HG03064 (cell line): ENCODE results near the gene NLRP6.
A peak's percentile ranks its signal among the peaks of the same experiment; 100 is the strongest.
"Not testable (repeated sequence)": the region's sequence is repeated elsewhere in the genome, so short reads cannot be mapped to it uniquely, and the experiment has no call there.

Source experiments
- ATAC-seq: cut with Tn5 transposase; IDR thresholded peaks from one replicate; pipeline ENCODE4 v1.9.1; 2021; ENCODE audit warnings: low read depth; ENCODE audit not compliant: unreplicated experiment

NLRP6 gene

DNA sequence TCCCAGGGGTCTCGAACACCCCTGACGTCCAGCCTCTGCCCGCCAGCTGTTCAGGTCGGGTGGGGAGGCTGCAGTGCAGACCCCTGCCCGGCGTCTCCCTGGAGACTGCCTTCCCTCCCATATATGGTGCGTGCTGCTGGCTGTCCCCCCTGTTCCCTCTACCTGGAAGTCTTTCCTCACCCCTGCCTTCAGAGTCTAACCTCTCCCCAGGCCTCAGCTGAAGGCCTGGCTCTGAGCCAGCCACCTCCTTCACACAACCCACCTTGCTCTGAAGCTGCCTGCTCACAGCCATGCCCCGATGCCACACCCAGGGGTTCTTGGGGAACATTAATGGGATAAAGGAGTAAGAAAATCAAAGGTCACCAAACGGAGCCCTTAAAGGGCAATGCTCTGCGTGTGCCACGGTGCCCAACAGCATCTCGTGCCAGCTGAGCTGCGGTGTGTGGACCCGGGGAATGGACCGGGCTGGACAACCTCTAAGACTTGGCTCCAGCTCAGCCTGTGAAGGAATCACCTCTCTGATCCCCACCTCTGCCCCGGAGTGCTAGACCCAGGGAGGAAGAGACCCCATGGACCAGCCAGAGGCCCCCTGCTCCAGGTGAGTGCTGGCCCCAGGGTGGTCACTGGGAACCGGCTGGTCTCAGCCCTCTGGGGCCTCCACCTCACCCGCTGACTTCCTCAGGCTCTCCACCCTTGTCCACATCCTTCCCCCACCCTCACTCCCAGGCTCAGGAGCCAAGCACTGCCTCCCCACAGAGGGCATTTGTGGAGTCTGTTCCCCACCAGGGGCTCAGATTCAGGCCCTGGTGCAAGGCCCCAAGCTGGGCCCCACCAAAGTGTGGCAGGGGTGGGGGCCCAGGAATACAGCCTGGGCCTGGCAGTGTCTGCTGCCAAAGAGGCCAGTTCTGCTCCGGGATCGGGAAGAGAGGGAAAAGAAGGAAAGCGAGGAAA is at the start of gene NLRP6:
NLRP6 (plus strand) TSS at position 407 of the 951 bp plus-strand sequence; CDS start at position 570, 163 bp downstream.
- no peak for ATAC-seq

DNA sequence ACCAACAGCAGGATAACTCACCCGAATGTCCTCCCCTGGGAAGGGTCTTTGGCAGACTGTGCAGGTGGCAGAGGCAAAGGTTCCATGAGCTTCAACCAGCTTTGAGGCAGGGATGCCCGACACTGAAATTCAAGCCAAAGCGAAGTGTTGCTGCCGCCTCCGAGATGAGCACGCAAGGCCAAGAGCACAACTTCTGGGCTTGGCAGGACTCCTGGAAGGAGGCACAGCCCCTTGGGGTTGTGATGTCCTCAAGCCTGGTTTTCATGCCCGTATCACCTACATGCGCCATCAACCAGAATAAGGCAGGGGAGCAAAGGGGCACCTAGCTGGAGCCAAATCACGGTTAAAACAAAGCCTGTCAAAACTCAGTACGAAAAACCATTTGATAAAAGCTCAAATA is 47.8 kb upstream of the NLRP6 start:
- ATAC-seq, result no peak

DNA sequence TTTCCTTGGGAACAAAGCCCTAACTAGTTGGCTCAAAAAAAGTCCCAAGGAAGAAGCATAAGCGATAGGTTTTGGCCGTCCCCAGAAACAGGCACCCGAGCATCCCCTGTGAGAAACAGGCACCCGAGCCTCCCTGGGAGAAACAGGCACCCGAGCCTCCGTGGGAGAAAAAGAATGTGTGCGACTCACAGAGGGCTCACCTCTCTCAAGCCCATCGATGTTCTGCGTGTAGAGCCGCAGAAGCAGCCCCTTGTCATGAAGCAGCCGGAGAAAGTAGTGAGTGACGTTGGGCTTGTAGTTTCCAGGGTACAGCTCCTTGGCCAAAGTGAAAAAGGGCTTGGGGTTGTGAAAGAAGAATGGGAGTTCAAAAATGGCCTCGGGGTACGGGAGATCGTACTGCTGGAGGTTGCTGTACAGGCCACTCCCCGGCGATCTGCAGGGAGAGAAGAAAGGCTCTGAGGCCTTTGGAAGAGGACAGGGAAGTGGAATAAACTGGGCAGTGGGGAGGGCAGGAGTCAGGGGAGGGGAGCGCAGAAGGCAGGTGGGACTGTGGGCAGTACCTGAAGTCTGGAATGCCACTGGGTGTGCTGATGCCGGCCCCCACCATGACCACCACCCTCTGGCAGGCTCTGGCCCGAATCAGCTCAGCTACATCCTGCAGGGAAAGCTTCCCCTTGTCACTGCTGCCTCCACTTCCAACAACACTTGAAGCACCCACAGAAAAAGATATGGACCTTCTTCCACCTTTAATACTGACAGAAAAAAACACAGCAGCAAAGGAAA is 45.2 kb upstream of the NLRP6 start:
- no peak for ATAC-seq

DNA sequence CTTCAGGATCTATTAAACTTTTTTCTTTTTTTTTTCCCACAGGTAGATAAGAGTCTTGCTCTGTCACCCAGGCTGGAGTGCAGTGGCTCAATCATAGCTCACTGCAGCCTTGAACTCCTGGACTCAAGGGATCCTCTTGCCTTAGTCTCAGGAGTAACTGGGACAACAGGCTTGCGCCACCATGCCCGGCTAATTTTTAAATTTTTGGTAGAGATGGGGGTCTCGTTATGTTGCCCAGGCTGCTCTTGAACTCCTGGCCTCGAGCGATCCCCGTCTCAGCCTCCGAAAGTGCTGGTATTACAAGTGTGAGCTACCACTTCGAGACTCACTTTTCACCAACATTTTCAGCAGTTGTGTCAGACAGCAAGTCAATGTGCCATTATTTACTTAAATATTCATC is 43.0 kb upstream of the NLRP6 start:
- ATAC-seq, result no peak

DNA sequence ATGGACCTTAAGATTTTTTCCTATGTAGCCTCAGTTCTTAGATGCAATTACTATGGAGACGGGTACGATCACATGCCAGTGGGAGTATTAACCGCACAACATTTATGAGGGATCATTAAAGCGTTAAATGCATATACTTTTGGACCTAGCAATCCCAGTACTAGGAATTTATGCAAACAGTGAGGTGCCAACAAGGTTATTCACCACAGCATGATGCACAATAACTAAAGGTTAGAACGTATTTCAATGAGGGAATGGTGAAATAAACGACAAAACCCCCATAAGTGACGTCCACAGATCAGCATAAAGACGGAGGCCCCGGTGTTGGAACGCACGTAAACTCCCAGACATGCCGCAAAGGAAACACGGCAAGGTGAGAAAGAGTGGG is 42.6 kb upstream of the NLRP6 start:
- no peak for ATAC-seq

DNA sequence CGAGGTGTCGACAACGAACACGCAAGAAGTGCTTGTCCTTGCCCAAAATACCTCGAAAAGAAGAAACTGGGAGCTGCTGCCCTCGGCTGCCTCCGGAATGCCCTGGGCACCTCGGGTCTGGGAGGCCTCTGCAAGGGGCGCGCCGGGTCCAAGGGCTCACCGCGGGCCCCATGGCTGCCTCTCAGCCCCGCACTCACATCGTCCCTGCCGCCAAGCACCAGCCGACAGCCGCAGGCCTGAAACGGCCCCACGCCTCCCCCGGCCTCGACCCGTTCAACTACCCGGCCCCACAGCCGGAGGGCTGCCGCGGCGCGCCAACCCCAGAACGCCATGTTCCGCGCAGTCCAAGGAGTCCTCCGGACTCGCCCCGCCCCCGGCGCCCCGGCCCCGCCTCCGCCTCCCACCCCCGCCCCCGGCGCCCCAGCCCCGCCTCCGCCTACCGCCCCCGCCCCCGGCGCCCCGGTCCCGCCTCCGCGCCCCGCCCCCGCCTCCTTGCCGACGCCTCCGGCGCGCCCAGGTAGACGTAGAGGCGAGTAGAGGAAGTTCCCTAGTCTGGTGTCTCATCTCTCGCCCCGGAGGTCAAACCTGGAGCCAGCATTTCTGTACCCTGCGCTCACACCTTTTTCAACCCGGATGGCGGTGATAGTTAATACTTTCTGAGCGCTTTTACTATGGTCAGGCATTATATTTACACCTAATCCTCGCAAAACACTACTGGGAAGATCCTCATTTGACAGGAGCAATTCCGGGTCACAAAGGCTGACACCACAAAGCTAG is 42.0 kb upstream of the NLRP6 start, which contains the start of gene SIRT3:
SIRT3 (minus strand) TSS at position 346 of the 777 bp plus-strand sequence; CDS start at position 332, 14 bp downstream.
- ATAC-seq, result peak; percentile 73

DNA sequence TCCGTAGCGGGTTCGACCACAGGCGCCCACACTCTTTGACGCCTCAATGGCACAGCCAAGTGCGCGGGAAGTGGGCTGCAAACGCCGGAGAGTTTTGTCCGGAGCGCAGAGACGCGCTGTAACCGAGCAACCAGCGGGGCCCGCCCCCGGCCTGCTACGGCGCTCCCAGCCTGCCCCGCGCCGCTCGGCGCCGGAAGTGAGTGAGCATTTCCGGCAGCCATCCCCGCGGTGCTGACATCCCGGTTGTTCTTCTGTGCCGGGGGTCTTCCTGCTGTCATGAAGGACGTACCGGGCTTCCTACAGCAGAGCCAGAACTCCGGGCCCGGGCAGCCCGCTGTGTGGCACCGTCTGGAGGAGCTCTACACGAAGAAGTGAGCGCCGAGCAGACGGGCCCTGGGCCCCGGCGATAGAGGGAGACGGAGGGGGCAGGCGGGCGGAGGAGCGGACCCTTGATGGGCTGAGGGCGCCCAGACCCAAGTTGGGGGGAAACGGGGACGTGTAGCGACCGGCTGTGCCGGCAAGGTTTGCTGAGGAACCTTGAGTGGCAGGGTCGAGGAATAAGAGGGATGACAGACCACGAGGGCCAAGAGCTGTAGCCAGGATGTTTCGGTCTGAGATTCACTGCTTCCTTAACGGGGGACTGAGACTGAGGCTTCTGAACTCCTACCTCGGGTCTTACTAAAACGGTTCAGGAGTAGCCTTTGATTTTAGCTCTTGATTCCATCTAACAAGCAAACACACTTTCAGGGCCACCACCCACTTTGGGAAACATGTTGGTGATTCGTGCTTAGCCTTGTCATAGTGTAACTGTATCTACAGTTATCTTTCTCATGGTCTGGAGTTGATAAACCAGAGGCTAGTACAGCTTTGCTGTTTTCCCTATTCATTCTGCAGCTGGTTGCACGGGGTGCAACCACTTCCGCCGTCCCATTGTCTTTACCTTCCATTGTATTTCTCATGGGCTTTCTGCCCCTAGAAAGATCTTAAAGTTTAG is 41.1 kb upstream of the NLRP6 start, which contains the start of gene PSMD13:
PSMD13 (plus strand) TSS at position 203 of the 994 bp plus-strand sequence; CDS start at position 277, 74 bp downstream.
- peak; percentile 63 for ATAC-seq

DNA sequence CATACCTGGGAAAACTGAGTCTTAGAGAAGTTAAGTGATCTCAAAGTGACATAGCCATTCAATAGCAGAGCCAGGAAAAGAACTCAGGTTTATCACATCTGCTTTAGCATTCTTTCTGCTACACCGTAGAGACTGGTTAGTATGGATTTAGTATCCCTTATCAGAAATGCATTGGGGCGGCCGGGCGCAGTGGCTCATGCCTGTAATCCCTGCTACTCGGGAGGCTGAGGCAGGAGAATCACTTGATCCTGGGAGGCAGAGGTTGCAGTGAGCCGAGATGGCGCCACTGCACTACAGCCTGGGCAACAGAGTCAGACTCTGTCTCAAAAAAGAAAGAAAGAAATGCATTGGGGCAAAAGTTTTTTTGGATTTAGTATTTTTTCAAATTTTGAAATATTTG is 39.9 kb upstream of the NLRP6 start:
- ATAC-seq, result not testable (repeated sequence)

DNA sequence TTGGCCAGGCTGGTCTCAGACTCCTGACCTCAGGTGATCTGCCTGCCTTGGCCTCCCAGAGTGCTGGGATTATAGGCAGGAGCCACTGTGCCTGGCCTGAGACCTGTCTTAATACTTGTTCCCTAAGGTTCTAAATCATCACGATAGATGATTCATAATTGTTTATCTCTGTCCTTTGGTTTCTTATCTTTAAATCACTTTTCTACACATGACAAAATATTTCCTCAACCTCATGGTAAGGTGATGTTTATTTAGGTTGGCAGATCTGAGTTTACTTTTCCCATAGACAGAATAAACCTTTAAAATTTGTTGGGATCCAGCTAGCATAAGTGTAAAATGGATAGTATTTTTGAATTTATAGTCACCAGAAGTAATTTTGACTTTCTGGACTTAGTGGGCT is 37.9 kb upstream of the NLRP6 start:
- ATAC-seq, result no peak

DNA sequence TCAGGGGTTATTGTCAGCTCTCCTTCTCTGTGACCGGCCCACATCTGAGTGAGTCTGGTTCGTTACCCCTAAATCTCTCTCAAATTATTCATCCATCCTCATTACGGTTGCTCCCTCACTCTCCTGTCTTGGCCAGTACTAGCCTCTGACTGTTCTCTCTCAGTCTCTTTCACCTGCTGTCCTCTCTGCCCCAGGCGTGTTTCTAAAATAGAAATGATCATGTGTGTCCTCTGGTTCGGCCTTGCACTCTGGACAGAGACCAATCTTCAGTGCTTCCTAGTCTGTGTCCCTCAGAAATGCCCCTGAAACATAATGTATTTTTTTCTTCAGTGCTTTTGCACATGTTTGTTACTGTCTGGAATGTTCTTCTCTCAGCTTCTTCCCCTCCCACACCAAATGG is 36.6 kb upstream of the NLRP6 start:
- ATAC-seq, result no peak

DNA sequence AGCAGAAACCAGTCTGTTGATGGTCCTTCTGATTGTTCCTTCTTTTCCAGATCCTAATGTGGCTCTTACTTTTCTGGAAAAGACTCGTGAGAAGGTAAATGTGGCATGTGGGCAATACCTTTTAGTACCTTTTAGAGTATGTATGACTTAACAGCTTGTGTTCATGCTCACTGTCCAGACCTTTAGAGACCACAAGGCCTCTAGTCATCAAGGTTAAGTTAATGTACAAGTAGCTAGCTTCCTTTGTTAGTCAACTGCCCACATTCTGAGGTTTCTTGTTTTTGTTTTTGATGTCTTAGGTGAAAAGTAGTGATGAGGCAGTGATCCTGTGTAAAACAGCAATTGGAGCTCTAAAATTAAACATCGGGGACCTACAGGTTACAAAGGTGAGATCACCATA is 33.8 kb upstream of the NLRP6 start:
- ATAC-seq, result no peak

DNA sequence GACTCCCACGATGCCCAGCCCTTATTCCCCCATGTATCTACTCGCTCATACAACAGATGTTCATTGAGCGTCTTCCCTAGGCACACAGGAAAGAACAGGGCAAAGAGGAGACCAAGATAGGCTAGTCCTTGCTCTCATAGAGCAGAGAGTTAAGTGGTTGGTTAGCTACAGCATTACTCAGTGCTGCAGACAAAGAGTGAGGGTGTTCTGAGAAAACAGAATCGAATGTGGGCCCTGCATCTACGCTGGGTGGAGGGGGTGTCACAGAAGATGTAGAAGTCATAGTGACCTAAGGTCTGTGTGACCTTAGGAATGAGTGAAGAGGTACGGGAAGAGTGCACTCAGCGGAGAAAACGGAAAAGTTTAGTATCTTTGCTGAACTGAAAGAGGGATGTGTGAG is 29.1 kb upstream of the NLRP6 start:
- no peak for ATAC-seq

DNA sequence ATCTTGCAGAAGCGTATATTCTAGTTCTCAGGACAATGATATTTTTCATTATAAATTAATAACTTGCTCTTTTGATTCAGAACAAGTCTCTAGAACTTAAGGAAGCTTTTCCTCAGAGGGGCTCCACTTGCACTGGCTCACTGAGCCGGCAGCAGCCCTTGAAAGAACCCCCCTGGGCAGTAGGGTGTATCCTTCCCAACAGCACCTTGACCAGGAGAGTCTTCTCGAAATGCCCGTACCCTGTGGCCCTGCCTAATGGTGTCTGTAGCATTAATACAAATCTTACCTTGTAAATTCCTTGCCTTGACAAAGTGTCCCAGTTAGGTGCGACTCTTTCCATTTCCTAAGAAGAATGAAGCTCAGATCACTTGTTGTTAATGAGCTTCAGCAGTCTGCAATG is 27.9 kb upstream of the NLRP6 start:
- no peak for ATAC-seq

DNA sequence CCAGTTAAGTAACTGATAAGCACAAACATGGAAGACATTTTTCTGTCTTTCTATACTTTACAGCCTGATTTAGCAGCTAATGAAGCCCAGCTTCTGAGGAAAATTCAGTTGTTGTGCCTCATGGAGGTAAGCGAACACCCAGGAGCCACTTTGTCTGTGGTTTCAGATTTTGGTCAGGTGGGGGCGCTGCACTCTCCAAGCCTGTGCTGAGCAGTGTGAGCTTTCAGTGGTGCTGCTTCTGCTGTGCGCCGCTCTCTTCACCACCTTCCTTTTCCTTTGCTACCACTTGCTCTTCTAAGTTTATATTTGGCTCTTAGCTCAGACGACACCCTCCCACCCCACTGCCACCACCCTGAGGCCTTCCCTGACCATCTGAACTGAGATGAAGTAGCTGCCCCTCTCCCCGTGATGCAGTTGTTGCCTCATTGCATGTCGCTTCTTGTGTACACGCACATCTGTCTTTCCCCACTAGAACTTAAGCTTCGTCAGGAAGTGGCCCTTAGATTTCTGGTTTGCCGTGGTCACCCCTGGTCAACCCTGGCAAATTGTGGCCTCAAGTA is 27.4 kb upstream of the NLRP6 start:
- no peak for ATAC-seq

DNA sequence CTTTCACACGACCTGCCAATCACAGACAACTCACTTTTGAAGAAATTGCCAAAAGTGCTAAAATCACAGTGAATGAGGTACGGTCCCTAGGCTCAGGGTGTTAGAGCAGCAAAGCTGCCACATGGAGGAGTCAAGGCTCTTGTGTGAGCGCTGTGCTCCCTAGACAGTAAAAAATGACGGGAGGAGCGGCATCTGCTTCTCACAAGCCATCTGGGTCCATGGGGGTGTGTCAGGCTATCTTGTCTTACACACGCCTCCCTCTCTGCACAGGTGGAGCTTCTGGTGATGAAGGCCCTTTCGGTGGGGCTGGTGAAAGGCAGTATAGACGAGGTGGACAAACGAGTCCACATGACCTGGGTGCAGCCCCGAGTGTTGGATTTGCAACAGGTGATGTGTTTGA is 26.7 kb upstream of the NLRP6 start:
- ATAC-seq, result no peak

DNA sequence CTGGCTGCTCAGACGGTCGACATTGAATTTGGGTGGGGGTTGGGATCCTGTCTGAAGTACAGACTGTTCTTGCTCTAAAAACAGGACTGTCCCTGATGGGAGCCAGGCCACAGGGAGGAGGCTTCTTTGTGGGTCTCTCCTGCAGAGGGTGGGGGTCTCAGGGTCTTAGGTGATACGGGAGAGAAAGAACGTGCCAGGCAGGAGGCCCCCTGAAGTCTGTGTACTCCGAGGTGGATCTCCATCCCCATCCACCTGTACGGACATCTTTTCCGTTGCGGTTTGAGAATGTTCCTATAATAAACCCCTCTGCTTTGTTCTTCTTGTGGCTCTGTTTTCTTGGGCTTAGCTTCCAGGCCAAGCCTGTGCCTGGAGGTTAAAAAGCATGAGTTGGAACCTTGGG is 25.5 kb upstream of the NLRP6 start:
- no peak for ATAC-seq

DNA sequence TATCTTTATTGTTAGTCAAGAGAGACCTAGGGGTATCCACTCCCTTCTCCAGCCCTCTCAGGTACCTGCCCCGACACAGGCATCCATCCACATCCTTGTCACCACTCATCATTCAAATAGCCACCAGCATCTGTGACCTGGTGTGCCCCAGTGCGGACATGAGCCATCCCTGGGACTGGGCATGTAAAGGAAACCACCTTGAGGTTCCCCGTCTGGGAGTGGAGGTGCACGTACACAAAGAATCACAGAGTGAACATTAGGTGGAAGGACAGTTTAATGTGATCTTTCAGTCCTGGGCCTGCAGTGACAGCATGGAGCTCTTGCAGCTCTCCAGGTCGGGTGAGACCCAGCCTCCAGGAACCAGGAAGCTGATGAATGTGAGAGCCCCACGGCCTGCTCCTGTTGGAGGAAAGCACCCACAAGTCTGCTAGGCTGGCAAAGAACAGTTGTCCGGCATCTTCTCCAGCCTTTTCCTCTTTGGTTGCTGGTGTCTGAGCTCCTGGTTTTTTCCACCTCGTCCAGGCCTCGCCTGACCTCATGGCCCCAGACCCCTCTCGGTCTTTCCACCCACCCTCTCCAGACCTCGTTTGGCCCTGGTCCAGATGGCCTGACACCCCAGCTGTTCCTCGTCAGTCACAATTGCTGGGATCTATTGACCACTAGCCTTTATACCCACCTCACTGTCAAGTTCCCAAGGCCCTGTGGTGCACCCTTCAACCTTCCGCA is 24.9 kb upstream of the NLRP6 start:
- no peak for ATAC-seq

DNA sequence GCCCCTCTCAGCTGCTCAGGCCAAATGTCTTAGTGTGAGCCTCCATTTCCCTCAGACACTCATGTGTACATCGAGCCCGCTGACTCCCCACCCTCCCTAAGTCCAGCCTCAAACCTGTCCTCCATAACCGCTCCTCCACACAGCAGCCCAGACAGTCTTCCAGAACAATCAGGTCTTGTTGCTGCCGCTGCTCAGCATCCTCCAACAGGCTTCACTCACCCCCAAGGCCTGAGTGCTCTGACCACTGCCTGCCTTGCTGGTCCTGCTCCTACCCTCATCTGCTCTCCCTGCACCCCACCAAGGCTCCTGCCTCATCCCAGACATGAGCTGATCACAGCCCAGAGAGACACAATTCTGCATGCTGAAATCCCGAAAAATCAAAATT is 24.3 kb upstream of the NLRP6 start:
- ATAC-seq, result no peak

DNA sequence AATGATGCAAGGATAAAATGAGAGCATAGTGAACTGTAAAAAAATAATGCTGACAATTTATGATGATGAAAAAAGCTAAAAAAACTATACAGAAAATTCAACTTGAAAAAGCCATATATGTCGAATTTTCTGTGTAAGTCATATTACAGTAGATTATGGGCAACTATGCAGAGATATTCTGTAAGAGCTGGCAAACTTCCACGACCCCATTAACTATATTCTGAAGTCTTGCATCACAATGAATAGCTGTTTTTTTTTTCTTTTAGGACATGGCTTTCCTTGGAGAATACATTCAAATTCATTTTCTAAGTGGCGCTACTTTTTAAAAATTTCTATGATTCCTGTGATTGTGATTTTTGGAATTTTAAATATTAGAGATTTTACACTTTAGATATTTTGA is 23.0 kb upstream of the NLRP6 start:
- no peak for ATAC-seq
